Right atrium auricular region (tissue), 2 donors: Measurements from ENCODE around the gene IL23R. TPM values are rescaled to one million over a fixed set of nuclear protein-coding genes. Genes with fewer than 3 reads are reported as not detected.

Source experiments
- DNase-seq: peaks from one replicate; pipeline ENCODE4 v3.0.0-alpha.2; 2019; ENCODE audit warnings: low spot score
- H3K27ac ChIP-seq, 2 donors: fragments of 200-600 bp; sonication (generic); 1 replicate in 1 of 2; 2 replicates in 1 of 2; pipeline ENCODE4 v1.5.1; 2016 to 2019
- H3K27me3 ChIP-seq, 2 donors: fragments of 200-600 bp; sonication (generic); one replicate each; pipeline versions ENCODE4 v1.5.1 to v1.6.0; 2017 to 2019
- H3K36me3 ChIP-seq: fragments of 200-600 bp; sonication (generic); one replicate; pipeline ENCODE4 v1.5.1; 2016
- H3K4me1 ChIP-seq, 2 donors: fragments of 200-600 bp; sonication (generic); one replicate each; pipeline versions ENCODE4 v1.5.1 to v1.6.0; 2017 to 2019
- H3K4me3 ChIP-seq, 2 donors: fragments of 200-600 bp; sonication (generic); 1 replicate in 1 of 2; 2 replicates in 1 of 2; pipeline ENCODE4 v1.5.1; 2017 to 2019; ENCODE audit warnings: mild to moderate bottlenecking in 1 of 2, moderate library complexity in 1 of 2
- H3K9me3 ChIP-seq, 2 donors: fragments of 200-600 bp; sonication (generic); one replicate each; pipeline ENCODE4 v1.5.1; 2019
- total RNA-seq, 2 donors: library from RNA; depleted of rRNA; stranded (reverse); fragments of >200 nt; gene quantifications; one replicate each; pipeline ENCODE4 v1.1.0, GENCODE V29; 2016
- TF ChIP-seq, protein P1 (sequence below), 2 donors: fragments of 200-600 bp; sonication (generic); IDR thresholded peaks; one replicate each; pipeline ENCODE4 v1.5.1; 2019; ENCODE audit warnings: antibody characterized with exemption in 2 of 2

Gene IL23R
- total RNA-seq, 2 donors from 2014 or later: not detected

DNA sequence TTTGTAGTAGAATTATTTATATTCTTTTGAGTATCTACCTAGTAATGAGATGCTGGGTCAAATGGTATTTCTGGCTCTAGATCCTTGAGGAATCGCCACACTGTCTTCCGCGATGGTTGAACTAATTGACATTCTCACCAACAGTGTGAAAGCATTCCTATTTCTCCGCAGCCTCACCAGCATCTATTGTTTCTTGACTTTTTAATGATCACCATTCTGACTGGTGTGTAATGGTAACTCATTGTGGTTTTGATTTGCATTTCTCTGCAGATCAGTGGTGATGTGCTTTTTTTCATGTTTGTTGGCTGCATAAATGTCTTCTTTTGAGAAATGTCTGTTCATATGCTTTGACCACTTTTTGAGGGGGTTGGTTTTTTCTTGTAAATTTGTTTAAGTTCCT lies 15.3 kb upstream of the IL23R start:
- H3K36me3 ChIP-seq: no peaks in the 10 kb centered on the region
- DNase-seq: no peak
- H3K9me3 ChIP-seq: peaks cover 0 to 11% of the 10 kb centered on the region in 2 donors
- TF ChIP-seq, protein P1, sequence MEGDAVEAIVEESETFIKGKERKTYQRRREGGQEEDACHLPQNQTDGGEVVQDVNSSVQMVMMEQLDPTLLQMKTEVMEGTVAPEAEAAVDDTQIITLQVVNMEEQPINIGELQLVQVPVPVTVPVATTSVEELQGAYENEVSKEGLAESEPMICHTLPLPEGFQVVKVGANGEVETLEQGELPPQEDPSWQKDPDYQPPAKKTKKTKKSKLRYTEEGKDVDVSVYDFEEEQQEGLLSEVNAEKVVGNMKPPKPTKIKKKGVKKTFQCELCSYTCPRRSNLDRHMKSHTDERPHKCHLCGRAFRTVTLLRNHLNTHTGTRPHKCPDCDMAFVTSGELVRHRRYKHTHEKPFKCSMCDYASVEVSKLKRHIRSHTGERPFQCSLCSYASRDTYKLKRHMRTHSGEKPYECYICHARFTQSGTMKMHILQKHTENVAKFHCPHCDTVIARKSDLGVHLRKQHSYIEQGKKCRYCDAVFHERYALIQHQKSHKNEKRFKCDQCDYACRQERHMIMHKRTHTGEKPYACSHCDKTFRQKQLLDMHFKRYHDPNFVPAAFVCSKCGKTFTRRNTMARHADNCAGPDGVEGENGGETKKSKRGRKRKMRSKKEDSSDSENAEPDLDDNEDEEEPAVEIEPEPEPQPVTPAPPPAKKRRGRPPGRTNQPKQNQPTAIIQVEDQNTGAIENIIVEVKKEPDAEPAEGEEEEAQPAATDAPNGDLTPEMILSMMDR (IDR thresholded peaks at IDR 0.05): no peak
- no peaks in the 10 kb centered on the region for H3K27me3 ChIP-seq
- no peak overlapping the region for H3K4me3 ChIP-seq
- no peaks in the 10 kb centered on the region for H3K4me1 ChIP-seq
- no peak overlapping the region for H3K27ac ChIP-seq

GRCh38 chr1:67158401-67158800 lies 7.9 kb upstream of the IL23R start:
- H3K36me3 ChIP-seq: no peaks in the 10 kb centered on the region
- DNase-seq: no peak
- TF ChIP-seq, protein P1 (IDR thresholded peaks at IDR 0.05): no peak

GRCh38 chr1:67159233-67159632 lies 7.0 kb upstream of the IL23R start:
- peaks cover 0 to 5% of the 10 kb centered on the region in 2 donors for H3K9me3 ChIP-seq
- no peaks in the 10 kb centered on the region for H3K4me1 ChIP-seq

More at GRCh38 chr1:67158401-67158800, 7.9 kb upstream of the IL23R start:
- H3K27ac ChIP-seq: no peak overlapping the region
- H3K27me3 ChIP-seq: no peaks in the 10 kb centered on the region
- no peak overlapping the region for H3K4me3 ChIP-seq
- peaks cover 0 to 11% of the 10 kb centered on the region in 2 donors for H3K9me3 ChIP-seq
- H3K4me1 ChIP-seq: no peaks in the 10 kb centered on the region

DNA sequence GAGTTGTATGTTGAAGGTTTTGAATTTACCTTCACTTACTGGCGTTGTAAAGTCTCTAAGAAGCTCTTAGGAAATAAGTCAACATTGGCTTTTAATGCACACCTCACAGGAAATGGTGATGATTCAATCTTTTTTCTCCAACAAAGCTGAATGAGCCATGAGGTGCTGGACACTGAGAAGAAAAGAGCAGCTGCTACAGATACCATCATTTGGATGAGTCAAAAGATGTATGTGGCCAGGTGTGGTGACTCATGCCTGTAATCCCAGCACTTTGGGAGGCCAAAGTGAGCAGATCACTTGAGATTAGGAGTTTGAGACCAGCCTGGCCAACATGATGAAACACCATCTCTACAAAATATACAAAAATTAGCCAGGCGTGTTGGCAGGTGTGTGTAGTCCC lies 3.3 kb upstream of the IL23R start:
- TF ChIP-seq, protein P1 (IDR thresholded peaks at IDR 0.05): no peak
- H3K9me3 ChIP-seq: no peaks in the 10 kb centered on the region
- H3K4me3 ChIP-seq: no peak overlapping the region
- H3K4me1 ChIP-seq: no peaks in the 10 kb centered on the region
- H3K27me3 ChIP-seq: no peaks in the 10 kb centered on the region
- no peak overlapping the region for H3K27ac ChIP-seq
- no peak for DNase-seq
- no peaks in the 10 kb centered on the region for H3K36me3 ChIP-seq

More at GRCh38 chr1:67159233-67159632, 7.0 kb upstream of the IL23R start:
- no peaks in the 10 kb centered on the region for H3K36me3 ChIP-seq
- no peaks in the 10 kb centered on the region for H3K27me3 ChIP-seq
- H3K27ac ChIP-seq: no peak overlapping the region
- no peak overlapping the region for H3K4me3 ChIP-seq
- DNase-seq: no peak
- TF ChIP-seq, protein P1 (IDR thresholded peaks at IDR 0.05): no peak

- Histone ChIP-seq H3K9me3 (no peaks in the 10 kb centered on the region), H3K27me3 (no peaks in the 10 kb centered on the region), H3K4me3 (no peak overlapping the region), H3K36me3 (no peaks in the 10 kb centered on the region), H3K4me1 (no peaks in the 10 kb centered on the region), H3K27ac (no peak overlapping the region)
- TF ChIP-seq, protein P1 (IDR thresholded peaks at IDR 0.05): no peak
- DNase-seq: no peak
These were observed 699 bp upstream of the IL23R start for GRCh38 chr1:67165468-67166041.

- no peak overlapping the region for H3K27ac ChIP-seq
- no peaks in the 10 kb centered on the region for H3K36me3 ChIP-seq
- TF ChIP-seq, protein P1 (IDR thresholded peaks at IDR 0.05): no peak
- H3K27me3 ChIP-seq: no peaks in the 10 kb centered on the region
- no peaks in the 10 kb centered on the region for H3K4me1 ChIP-seq
- DNase-seq: no peak
- no peak overlapping the region for H3K4me3 ChIP-seq
- no peaks in the 10 kb centered on the region for H3K9me3 ChIP-seq
These were observed 3.2 kb downstream of the IL23R start for GRCh38 chr1:67169496-67169895.
